HCT116 (cell line): ENCODE results near the gene FAR2.

ENCODE experiments used
- EZH2 ChIP-seq: fragments of 200-600 bp; sonication (generic); IDR thresholded peaks from 2 replicates; pipeline ENCODE4 v1.6.1; 2017; ENCODE audit warnings: antibody characterized with exemption, mixed run types
- JUND ChIP-seq: IDR thresholded peaks from 2 replicates; pipeline ENCODE4 v1.6.1; 2012
- POLR2AphosphoS5 ChIP-seq: IDR thresholded peaks from 2 replicates; pipeline ENCODE4 v1.6.1; 2011; ENCODE audit warnings: mild to moderate bottlenecking, low read depth, low read length, moderate library complexity
- YY1 ChIP-seq: IDR thresholded peaks from 2 replicates; pipeline ENCODE4 v1.6.1; 2011; ENCODE audit warnings: low read length, low read depth, moderate library complexity, mild to moderate bottlenecking; ENCODE audit not compliant: insufficient replicate concordance; ENCODE audit errors: extremely low read depth
- ZFX ChIP-seq: fragments of 450-650 bp; IDR thresholded peaks from 2 replicates; pipeline ENCODE4 v1.6.1; 2017
- TF ChIP-seq, protein P1 (sequence below), 3 experiments: fragments of 200-600 bp in 1 of 3; sonication (generic) in 1 of 3; IDR thresholded peaks in 2 of 3; conservative IDR thresholded peaks in 1 of 3; 2 replicates each; pipeline ENCODE4 v1.5.1; 2012 to 2017; ENCODE audit warnings: low read depth in 2 of 3, low read length in 2 of 3, antibody characterized with exemption in 1 of 3, borderline replicate concordance in 1 of 3, control low read depth in 1 of 3, mild to moderate bottlenecking in 1 of 3, mixed read lengths in 1 of 3, mixed run types in 1 of 3, moderate library complexity in 1 of 3; ENCODE audit not compliant: insufficient read depth in 1 of 3
- TF ChIP-seq, protein P2 (sequence below): IDR thresholded peaks from 2 replicates; pipeline ENCODE4 v1.6.1; 2012; ENCODE audit warnings: low read depth

DNA sequence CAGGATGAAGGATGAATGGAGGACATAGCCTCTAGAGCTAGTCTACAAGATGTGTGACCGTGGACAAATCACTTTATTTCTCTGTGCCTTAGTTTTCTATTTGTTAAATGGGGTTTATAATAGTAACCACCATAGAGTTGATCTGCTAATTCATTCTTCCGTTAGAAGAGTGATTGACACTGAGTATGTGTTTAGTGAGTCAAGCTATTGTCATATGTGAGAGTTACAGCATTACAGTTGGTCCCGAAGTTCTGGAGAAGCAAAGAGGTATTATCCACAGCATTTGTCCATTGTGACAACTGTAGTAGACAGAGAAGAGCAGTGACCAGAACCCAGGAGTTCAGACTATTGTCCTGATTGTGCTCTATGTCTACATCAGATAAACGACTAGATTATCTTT, 14.1 kb downstream of the FAR2 start:
- TF ChIP-seq POLR2AphosphoS5: no peak
- TF ChIP-seq JUND: no peak
- no peak for TF ChIP-seq YY1
- TF ChIP-seq, protein P1, sequence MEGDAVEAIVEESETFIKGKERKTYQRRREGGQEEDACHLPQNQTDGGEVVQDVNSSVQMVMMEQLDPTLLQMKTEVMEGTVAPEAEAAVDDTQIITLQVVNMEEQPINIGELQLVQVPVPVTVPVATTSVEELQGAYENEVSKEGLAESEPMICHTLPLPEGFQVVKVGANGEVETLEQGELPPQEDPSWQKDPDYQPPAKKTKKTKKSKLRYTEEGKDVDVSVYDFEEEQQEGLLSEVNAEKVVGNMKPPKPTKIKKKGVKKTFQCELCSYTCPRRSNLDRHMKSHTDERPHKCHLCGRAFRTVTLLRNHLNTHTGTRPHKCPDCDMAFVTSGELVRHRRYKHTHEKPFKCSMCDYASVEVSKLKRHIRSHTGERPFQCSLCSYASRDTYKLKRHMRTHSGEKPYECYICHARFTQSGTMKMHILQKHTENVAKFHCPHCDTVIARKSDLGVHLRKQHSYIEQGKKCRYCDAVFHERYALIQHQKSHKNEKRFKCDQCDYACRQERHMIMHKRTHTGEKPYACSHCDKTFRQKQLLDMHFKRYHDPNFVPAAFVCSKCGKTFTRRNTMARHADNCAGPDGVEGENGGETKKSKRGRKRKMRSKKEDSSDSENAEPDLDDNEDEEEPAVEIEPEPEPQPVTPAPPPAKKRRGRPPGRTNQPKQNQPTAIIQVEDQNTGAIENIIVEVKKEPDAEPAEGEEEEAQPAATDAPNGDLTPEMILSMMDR (IDR thresholded peaks at IDR 0.05 in 2 of 3, conservative IDR thresholded peaks at IDR 0.05 in 1 of 3; ENCODE audit: borderline replicate concordance in 1 of 3, insufficient read depth in 1 of 3, low read depth in 2 of 3, low read length in 2 of 3): no peak
- TF ChIP-seq ZFX: no peak
- TF ChIP-seq, protein P2, sequence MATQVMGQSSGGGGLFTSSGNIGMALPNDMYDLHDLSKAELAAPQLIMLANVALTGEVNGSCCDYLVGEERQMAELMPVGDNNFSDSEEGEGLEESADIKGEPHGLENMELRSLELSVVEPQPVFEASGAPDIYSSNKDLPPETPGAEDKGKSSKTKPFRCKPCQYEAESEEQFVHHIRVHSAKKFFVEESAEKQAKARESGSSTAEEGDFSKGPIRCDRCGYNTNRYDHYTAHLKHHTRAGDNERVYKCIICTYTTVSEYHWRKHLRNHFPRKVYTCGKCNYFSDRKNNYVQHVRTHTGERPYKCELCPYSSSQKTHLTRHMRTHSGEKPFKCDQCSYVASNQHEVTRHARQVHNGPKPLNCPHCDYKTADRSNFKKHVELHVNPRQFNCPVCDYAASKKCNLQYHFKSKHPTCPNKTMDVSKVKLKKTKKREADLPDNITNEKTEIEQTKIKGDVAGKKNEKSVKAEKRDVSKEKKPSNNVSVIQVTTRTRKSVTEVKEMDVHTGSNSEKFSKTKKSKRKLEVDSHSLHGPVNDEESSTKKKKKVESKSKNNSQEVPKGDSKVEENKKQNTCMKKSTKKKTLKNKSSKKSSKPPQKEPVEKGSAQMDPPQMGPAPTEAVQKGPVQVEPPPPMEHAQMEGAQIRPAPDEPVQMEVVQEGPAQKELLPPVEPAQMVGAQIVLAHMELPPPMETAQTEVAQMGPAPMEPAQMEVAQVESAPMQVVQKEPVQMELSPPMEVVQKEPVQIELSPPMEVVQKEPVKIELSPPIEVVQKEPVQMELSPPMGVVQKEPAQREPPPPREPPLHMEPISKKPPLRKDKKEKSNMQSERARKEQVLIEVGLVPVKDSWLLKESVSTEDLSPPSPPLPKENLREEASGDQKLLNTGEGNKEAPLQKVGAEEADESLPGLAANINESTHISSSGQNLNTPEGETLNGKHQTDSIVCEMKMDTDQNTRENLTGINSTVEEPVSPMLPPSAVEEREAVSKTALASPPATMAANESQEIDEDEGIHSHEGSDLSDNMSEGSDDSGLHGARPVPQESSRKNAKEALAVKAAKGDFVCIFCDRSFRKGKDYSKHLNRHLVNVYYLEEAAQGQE: no peak
- no peak for TF ChIP-seq EZH2
